ENCODE data around the gene CFAP45. TPM values are rescaled to one million over a fixed set of nuclear protein-coding genes. Genes with fewer than 3 reads are reported as not detected.

Gene CFAP45
- total RNA-seq, 2 donors from 2014 or later = 0.95 to 2.1 TPM

- TF ChIP-seq CTCF (IDR thresholded peaks at IDR 0.05) = no peak
- ATAC-seq (ENCODE audit: insufficient number of reproducible peaks, low FRiP score, low read depth) (no peak), DNase-seq (ENCODE audit: low spot score) (no peak)
- no peak overlapping the region for H3K4me3 ChIP-seq
- H3K27ac ChIP-seq = no peak overlapping the region
- H3K9me3 ChIP-seq = no peaks in the 10 kb centered on the region
- H3K27me3 ChIP-seq (replicated peaks; ENCODE audit: insufficient read depth) = no peaks in the 10 kb centered on the region
- peaks cover 5% of the 10 kb centered on the region for H3K36me3 ChIP-seq
- peaks cover 0 to 4% of the 10 kb centered on the region in 2 donors for H3K4me1 ChIP-seq (ENCODE audit: control insufficient read depth in 1 of 2, low read depth in 2 of 2)
Observed at GRCh38 chr1:159839116-159839849, 60.7 kb downstream of the CFAP45 start.

GRCh38 chr1:159838715-159839114 lies 61.2 kb downstream of the CFAP45 start:
- DNase-seq (ENCODE audit: low spot score) = no peak
- no peak for TF ChIP-seq CTCF (IDR thresholded peaks at IDR 0.05)
- H3K36me3 ChIP-seq = peaks cover 5% of the 10 kb centered on the region
- no peaks in the 10 kb centered on the region for H3K27me3 ChIP-seq (replicated peaks; ENCODE audit: insufficient read depth)
- peaks cover 0 to 4% of the 10 kb centered on the region in 2 donors for H3K4me1 ChIP-seq (ENCODE audit: control insufficient read depth in 1 of 2, low read depth in 2 of 2)
- ATAC-seq (ENCODE audit: insufficient number of reproducible peaks, low FRiP score, low read depth) = no peak
- no peak overlapping the region for H3K27ac ChIP-seq
- no peak overlapping the region for H3K4me3 ChIP-seq
- no peaks in the 10 kb centered on the region for H3K9me3 ChIP-seq

DNA sequence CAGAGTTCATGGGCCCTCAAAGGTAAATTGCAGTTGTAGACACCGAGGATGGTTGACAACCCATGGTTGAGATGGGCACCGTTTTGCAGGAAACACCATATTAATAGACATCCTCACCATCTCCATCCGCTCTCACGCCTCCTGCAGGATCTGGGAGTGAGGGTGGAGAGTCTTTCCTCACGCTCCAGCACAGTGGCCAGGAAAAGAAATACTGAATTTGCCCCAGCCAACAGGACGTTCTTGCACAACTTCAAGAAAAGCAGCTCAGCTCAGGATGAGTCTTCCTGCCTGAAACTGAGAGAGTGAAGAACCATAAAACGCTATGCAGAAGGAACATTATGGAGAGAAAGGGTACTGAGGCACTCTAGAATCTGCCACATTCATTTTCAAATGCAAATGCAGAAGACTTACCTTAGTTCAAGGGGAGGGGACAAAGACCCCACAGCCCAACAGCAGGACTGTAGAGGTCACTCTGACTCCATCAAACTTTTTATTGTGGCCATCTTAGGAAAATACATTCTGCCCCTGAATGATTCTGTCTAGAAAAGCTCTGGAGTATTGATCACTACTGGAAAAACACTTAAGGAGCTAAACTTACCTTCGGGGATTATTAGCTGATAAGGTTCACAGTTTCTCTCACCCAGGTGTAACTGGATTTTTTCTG lies 64.0 kb downstream of the CFAP45 start:
- Histone ChIP-seq H3K4me3 (no peak overlapping the region), H3K27ac (no peak overlapping the region), H3K36me3 (peaks cover 5% of the 10 kb centered on the region), H3K27me3 (replicated peaks; ENCODE audit: insufficient read depth) (no peaks in the 10 kb centered on the region), H3K4me1 (ENCODE audit: control insufficient read depth in 1 of 2, low read depth in 2 of 2) (peaks cover 0 to 4% of the 10 kb centered on the region in 2 donors), H3K9me3 (no peaks in the 10 kb centered on the region)
- no peak for TF ChIP-seq CTCF (IDR thresholded peaks at IDR 0.05)
- ATAC-seq (ENCODE audit: insufficient number of reproducible peaks, low FRiP score, low read depth) (no peak), DNase-seq (ENCODE audit: low spot score) (no peak)

- peaks cover 0 to 6% of the 10 kb centered on the region in 2 donors for H3K4me1 ChIP-seq (ENCODE audit: control insufficient read depth in 1 of 2, low read depth in 2 of 2)
- no peak overlapping the region for H3K27ac ChIP-seq
- DNase-seq (ENCODE audit: low spot score) = no peak
- peaks cover 1% of the 10 kb centered on the region for H3K36me3 ChIP-seq
- no peaks in the 10 kb centered on the region for H3K9me3 ChIP-seq
- H3K4me3 ChIP-seq = no peak overlapping the region
- no peak for TF ChIP-seq CTCF (IDR thresholded peaks at IDR 0.05)
- no peaks in the 10 kb centered on the region for H3K27me3 ChIP-seq (replicated peaks; ENCODE audit: insufficient read depth)
- ATAC-seq (ENCODE audit: insufficient number of reproducible peaks, low FRiP score, low read depth) = no peak
Observed at GRCh38 chr1:159835356-159835755, 64.6 kb downstream of the CFAP45 start.

DNA sequence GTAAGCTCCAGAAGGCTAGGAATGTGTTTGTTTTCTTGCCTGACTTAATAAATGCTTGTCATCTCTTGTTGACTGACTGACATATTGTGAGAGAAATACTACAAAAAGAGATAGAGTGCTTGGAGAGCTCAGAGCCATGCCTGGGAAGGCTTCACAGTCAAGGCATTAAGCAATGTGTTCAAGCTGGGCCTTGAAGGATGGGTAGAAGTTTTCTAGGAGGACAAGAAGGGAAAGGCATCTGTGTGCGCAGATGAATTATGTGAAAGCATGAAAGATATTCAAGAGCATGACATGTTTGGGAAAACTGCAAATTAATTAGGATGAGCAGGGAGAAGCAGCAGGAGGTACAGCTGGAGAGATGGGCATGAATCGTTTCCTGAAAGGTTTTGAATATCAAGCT lies 67.7 kb downstream of the CFAP45 start:
- H3K4me1 ChIP-seq (ENCODE audit: control insufficient read depth in 1 of 2, low read depth in 2 of 2) = peaks cover 3 to 15% of the 10 kb centered on the region in 2 donors
- no peak for DNase-seq (ENCODE audit: low spot score)
- no peak for ATAC-seq (ENCODE audit: insufficient number of reproducible peaks, low FRiP score, low read depth)

More for the DNA sequence above, 67.7 kb downstream of the CFAP45 start:
- no peak for TF ChIP-seq CTCF (IDR thresholded peaks at IDR 0.05)
- no peaks in the 10 kb centered on the region for H3K9me3 ChIP-seq
- H3K27ac ChIP-seq = no peak overlapping the region
- no peak overlapping the region for H3K4me3 ChIP-seq
- no peaks in the 10 kb centered on the region for H3K27me3 ChIP-seq (replicated peaks; ENCODE audit: insufficient read depth)
- H3K36me3 ChIP-seq = no peaks in the 10 kb centered on the region
